A549 (cell line): ENCODE data around the gene OR7A17.

ENCODE experiments used
- BCL3 ChIP-seq: fragments of >200 bp; sonication (Bioruptor Twin); formaldehyde crosslinking; IDR thresholded peaks from 3 replicates; pipeline ENCODE4 v1.6.1; 2016
- CHD4 ChIP-seq: fragments of 200-600 bp; sonication (generic); IDR thresholded peaks from 2 replicates; pipeline ENCODE4 v1.6.1; 2016; ENCODE audit warnings: antibody characterized with exemption, mild to moderate bottlenecking, borderline replicate concordance
- CTCF ChIP-seq: fragments of >200 bp; sonication (Bioruptor Twin); formaldehyde crosslinking; IDR thresholded peaks from 3 replicates; pipeline ENCODE4 v1.5.1; 2016
- ELK1 ChIP-seq: fragments of 150-350 bp; IDR thresholded peaks from 2 replicates; pipeline ENCODE4 v1.6.1; 2014; ENCODE audit warnings: low read depth, mild to moderate bottlenecking, low read length
- HOXA7 ChIP-seq: fragments of 250-450 bp; sonication (Bioruptor Pico); IDR thresholded peaks from 2 replicates; pipeline ENCODE4 v1.5.0; 2020; ENCODE audit warnings: mild to moderate bottlenecking, moderate library complexity
- JUN ChIP-seq, 2 experiments: fragments of >200 bp; sonication (Bioruptor Twin); formaldehyde crosslinking; IDR thresholded peaks; 2 replicates in 1 of 2; 3 replicates in 1 of 2; pipeline ENCODE4 v1.6.1; 2016 to 2017
- MAX ChIP-seq: IDR thresholded peaks from 2 replicates; pipeline ENCODE4 v1.6.1; 2012
- MYC ChIP-seq: IDR thresholded peaks from 2 replicates; pipeline ENCODE4 v1.6.1; 2012; ENCODE audit warnings: mild to moderate bottlenecking, inconsistent platforms, low read length, improper control_type of control experiment, borderline replicate concordance
- PBX3 ChIP-seq: IDR thresholded peaks from 2 replicates; pipeline ENCODE4 v1.6.1; 2012
- POLR2A ChIP-seq: IDR thresholded peaks from 2 replicates; pipeline ENCODE4 v1.6.1; 2012; ENCODE audit warnings: mild to moderate bottlenecking, low read length
- RARB ChIP-seq: fragments of 250-450 bp; sonication (Bioruptor Pico); IDR thresholded peaks from 2 replicates; pipeline ENCODE4 v1.8.0; 2021; ENCODE audit warnings: mild to moderate bottlenecking, moderate library complexity
- RCOR1 ChIP-seq: fragments of 150-350 bp; IDR thresholded peaks from 2 replicates; pipeline ENCODE4 v1.6.1; 2014; ENCODE audit warnings: antibody characterized with exemption, low read length, low read depth
- REST ChIP-seq: fragments of 200-600 bp; sonication (generic); IDR thresholded peaks from 2 replicates; pipeline ENCODE4 v1.6.1; 2016; ENCODE audit warnings: antibody characterized with exemption, mild to moderate bottlenecking, moderate library complexity
- RFX5 ChIP-seq: fragments of 450-650 bp; IDR thresholded peaks from 2 replicates; pipeline ENCODE4 v1.7.1; 2014; ENCODE audit warnings: antibody characterized with exemption, mild to moderate bottlenecking, moderate library complexity

GRCh38 chr19:14906711-14907110 lies 20.8 kb upstream of the OR7A17 start:
- TF ChIP-seq MAX (no peak), RFX5 (no peak), CTCF (no peak), RARB (CRISPR knock-in tag) (no peak), RCOR1 (no peak), REST (no peak), ELK1 (no peak), PBX3 (no peak), JUN (IDR thresholded peaks at IDR 0.05) (no peak), HOXA7 (CRISPR knock-in tag) (no peak), MYC (no peak), CHD4 (no peak), POLR2A (no peak), BCL3 (no peak)
